ENCODE data around the gene ALOX15B.

ALOX15B gene

DNA sequence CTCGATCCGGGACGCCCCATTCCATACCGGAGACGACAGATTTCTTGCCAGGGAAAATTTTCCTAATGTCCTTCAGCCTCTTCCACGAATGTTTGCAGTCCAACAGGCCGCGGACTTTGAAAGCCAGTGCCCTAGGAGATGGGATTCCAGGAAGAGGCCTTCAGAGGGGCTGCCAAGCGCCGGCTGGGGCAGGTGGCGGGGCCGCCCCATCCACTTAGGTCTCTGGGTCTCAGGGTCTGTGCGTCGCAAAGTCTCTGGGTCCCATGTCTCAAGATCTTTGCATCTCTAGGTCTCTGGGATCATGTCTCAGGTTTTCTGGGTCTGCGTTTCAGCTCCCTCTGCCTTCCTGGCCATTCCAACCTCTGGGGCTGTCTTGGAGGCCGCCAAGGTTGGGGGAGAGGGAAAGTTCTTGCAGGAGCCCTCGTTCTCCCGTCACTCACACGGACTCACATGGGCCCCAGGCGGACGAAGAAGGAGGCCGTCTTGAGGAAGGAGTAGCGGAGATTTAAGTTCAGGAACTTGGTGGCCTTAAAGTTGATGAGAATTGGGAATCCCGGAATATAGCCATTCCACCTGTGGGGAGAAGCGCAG, 41.4 kb downstream of the ALOX15B start:
- DNase-seq (ENCODE audit: low read depth), result no peak

DNA sequence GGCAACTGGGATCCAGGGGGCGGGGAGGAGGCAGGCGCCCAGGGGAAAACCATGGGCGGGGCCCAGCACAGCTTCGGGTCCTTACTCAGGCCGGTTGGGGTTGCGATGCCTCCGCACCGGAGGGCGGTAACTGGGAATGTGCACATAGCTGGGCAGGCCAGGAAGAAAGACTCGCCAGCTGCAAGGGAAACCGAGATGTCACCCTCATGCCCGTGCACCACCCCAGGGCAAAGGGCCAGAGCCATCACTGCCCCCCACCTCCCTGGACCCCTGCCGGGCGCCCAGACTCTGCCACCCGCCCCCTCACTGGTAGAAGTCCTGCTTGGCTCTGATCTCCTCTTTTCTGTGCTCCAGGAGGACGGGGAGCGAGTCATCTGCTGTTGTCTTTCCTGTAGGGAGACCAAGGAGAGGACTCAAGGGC, 42.0 kb downstream of the ALOX15B start:
- no peak for DNase-seq (ENCODE audit: low read depth)

DNA sequence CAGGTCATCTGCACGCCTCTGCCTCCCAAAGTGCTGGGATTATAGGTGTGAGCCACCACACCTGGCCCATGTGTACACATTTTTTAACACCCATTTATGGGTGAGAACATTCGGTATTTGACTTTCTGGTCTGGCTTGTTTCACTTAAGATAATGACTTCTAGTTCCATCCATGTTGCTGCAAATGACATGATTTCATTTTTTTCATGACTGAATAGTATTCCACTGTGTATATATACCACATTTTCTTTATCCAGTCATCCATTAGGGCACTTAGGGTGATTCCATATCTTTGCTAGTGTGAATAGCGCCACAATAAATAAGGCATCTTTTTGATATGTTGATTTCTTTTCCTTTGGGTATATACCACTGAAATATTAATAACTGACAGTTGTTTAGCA, 43.0 kb downstream of the ALOX15B start:
- no peak for DNase-seq (ENCODE audit: low read depth)

DNA sequence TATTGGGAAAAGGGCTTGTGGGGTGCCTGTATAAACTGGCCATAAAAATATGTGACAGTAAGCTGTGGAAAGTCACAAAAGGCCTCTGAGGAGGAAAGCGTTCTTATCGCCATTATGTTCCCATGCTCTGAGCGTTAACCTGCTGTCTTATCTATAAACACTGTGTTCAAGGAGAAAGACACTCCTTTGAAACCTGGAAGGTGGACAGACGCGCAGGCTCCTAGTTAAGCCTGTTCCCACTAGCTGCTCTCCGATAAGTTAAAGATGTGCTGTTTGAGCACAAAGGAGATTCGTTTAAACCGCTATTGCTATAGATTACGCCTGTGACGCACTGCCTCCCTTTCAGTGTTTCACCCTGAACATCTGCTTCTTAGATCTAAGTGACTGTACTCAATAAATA, 43.4 kb downstream of the ALOX15B start:
- no peak for DNase-seq (ENCODE audit: low read depth)

DNA sequence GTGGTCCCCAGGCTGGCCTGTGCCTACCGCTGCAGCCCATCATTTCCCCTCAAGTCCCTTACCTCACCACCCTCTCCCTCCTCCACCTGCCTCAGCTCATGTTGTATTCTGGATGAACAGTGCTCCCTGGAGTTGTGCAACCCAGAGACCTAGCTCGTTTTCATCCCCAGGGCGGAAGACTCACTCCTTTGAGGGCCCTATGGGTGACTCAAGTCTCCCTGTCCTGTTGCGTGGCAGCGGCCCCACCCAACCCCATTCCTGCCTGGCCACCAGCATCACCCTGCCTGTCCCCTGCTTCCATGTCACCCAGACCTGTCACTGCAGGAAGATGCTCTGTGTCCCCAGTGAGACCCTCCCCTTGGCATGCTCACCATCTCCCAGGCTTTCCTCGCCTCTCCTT, 45.4 kb downstream of the ALOX15B start:
- DNase-seq (ENCODE audit: low read depth), result no peak

DNA sequence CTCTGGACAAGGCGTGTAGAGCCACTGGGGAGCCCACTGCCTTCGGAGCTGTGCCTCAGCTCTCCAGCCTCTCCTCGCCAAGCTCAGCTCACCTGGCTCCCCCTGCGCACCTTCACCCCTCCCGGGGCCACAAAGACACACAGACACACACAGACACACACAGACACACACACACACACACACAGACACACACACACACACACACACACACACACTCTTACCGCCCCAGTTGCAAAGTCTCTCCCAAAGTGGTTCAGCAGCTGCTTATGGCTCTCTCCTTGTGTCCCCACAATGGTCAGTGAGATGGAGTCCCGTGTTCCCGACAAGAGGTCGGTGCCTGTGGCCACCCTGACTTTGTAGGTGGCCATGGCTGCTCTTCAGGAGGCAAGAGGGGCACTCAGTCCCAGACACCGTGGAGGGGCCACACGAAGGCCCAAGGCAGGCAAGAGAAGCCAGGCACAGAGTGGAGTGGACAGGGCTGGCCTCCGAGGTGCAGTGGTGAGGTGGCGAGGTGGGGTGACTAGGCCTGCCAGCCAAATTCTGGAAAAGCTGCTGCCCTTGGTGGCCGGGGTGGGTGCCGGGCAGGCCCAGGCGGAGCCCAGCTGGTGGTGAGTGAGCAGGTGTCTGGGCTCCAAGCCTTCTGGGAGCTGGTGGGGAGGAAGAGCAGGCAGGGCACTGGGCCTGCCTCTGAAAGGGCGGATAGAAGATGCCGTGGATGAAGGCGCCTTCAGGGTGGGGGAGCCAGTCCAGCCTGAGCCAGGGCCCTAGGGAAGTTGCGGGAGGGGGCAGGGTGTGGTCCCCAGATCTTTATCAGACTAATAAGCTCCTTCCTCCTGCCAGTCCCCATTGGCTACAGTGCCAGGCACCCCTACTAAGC, 48.5 kb downstream of the ALOX15B start, which contains the start of gene ALOX12B:
ALOX12B (minus strand) TSS at position 642 of the 877 bp plus-strand sequence; CDS start at position 368, 274 bp downstream.
- DNase-seq (ENCODE audit: low read depth), result no peak

DNA sequence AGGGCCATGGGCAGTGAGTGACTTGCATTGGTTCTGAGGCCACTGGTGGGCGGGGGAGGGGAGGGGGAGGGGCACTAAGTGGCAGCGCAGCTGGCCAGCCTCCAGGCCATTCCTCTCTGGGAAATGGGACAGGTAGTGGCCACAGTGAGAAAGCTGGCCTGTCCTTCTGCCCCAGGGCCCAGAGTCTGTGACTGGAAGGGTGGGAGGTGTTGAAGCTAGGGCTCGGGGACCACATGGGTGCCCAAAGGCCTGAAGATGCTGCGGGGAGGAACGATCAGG, 49.0 kb downstream of the ALOX15B start:
- DNase-seq (ENCODE audit: low read depth), result no peak

DNA sequence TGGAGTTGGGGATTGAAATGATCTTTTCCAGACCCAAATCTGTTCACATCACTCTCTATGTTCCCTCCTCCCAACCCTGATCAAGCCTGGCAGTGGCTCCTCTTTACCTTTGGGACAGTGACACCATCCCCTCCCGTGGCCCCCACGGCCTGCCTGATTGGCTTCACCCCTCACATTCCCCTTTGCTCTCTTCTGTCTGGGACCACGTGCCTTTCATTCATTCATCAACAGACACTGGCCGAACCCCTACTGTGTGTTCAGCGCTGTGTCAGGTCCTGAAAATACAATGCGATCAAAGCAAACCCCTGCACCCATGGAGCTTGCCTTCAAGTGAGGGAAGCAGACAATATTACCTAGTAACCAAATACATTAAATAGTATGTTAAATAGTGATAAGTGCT, 50.9 kb downstream of the ALOX15B start:
- no peak for DNase-seq (ENCODE audit: low read depth)

DNA sequence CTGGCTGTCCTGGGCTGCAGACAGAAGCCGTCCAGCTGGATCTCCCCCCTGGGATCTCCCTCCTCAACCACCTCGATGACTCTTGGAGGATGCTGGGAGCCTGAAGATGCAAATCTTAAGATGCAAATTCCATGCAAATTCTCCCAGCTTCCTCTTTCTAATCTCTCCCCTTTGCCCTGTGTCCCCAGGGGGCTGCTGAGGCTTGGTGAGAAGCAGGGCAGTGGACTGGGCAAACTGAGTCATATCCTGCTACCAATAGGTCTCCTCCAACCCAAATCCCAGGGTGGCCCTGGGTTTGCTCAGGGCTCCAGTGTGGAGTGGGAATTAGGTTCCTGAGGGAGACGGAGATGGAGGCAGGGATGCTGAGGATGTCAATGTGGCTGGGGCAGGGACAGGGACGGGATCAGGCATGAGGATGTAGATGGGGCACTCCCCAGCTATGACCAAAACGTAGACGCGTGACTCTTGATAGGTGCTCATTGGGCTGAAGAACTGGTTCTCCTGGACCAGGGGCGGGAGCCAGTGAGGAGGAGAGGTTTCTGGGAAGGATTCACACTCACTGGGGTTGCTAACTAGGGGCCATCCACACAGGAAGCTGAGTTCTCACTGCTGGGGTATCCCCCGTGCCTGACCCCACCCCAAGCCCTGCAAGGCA, 52.3 kb downstream of the ALOX15B start:
- no peak for DNase-seq (ENCODE audit: low read depth)

DNA sequence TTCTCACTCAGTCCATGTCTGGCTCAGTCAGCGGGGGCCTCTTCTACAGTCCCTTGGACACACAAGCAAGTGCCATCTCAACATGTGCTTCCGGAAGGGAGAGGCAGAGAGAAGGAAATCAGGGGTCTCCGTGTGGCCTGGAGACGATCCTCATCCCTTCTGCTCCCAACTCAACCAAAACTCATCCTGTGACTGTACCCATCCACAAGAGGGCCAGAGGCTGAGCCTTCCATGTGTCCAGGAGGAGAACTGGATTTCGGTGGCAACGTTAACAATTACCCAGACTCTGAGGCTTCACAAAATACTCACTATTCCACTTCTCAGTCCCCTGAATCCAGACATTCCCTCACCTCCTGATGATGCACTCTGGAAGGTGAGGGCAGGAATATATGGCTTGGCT, 56.5 kb downstream of the ALOX15B start:
- no peak for DNase-seq (ENCODE audit: low read depth)

DNA sequence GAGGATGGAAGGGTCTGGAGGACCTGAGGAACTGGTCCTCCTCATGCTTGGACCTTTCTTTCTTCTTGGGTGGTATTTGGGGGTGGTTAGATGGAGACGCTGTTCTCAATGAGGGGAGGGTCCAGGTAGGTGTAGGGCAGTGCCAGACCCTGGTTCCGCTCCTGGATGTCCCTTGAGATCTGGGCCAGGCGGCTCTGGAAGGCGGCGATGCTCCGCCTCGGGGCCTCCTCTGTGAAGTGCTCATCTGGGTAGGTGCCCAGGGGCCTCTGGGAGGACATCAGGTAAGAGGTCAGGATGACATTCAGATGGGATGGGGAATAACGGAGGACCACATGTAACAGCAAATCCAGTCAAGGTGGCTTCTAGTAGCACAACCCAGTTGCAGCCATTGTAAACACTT, 57.7 kb downstream of the ALOX15B start:
- no peak for DNase-seq (ENCODE audit: low read depth)

Data from stimulated activated CD8-positive, alpha-beta memory T cell treated with anti-CD3 and anti-CD28 coated beads, Interleukin-7, amount 100 ng/mL, for 24 hours (primary cell).